CD14-positive monocyte (primary cell): ENCODE measurements around the gene SLC9B1. TPM values are rescaled to one million over a fixed set of nuclear protein-coding genes. Genes with fewer than 3 reads are reported as not detected.

Experiments
- DNase-seq, 3 donors: peaks; one replicate each; pipeline ENCODE4 v3.0.0-alpha.2; 2011 to 2022
- H2AFZ ChIP-seq: 2 replicates; pipeline ENCODE4 v1.6.0; 2012; ENCODE audit warnings: mild to moderate bottlenecking, low read depth, low read length, inconsistent platforms; ENCODE audit not compliant: insufficient read depth, poor library complexity, severe bottlenecking
- H3K27ac ChIP-seq, 2 donors: 1 replicate in 1 of 2; 2 replicates in 1 of 2; pipeline ENCODE4 v1.5.1; 2012 to 2013; ENCODE audit warnings: low read length in 2 of 2, control low read depth in 1 of 2, inconsistent platforms in 1 of 2, low read depth in 1 of 2, mild to moderate bottlenecking in 1 of 2
- H3K27me3 ChIP-seq, 2 donors: one replicate each; pipeline versions ENCODE4 v1.6.0 to v1.6.1; 2011 to 2013; ENCODE audit warnings: low read length in 2 of 2; ENCODE audit not compliant: control insufficient read depth in 2 of 2, insufficient read depth in 2 of 2
- H3K36me3 ChIP-seq, 2 donors: replicated peaks in 1 of 2; 1 replicate in 1 of 2; 2 replicates in 1 of 2; pipeline versions ENCODE4 v1.5.1 to v1.6.1; 2012 to 2013; ENCODE audit warnings: low read length in 2 of 2, control low read depth in 1 of 2, inconsistent platforms in 1 of 2, mild to moderate bottlenecking in 1 of 2; ENCODE audit not compliant: insufficient read depth in 2 of 2, control insufficient read depth in 1 of 2
- H3K4me1 ChIP-seq, 2 donors: 1 replicate in 1 of 2; 2 replicates in 1 of 2; pipeline versions ENCODE4 v1.5.1 to v1.6.1; 2012 to 2013; ENCODE audit warnings: low read length in 2 of 2, control low read depth in 1 of 2, inconsistent platforms in 1 of 2, mild to moderate bottlenecking in 1 of 2, moderate library complexity in 1 of 2; ENCODE audit not compliant: insufficient read depth in 2 of 2, control insufficient read depth in 1 of 2
- H3K4me2 ChIP-seq: replicated peaks from 2 replicates; pipeline ENCODE3; 2012; ENCODE audit warnings: low read length, moderate library complexity, mild to moderate bottlenecking; ENCODE audit not compliant: poor library complexity, severe bottlenecking; ENCODE audit errors: extremely low read depth
- H3K4me3 ChIP-seq, 3 experiments: fragments of 200-600 bp in 1 of 3; sonication (generic) in 1 of 3; replicated peaks in 1 of 3; 1 replicate in 2 of 3; 2 replicates in 1 of 3; pipeline ENCODE4 v1.5.1; 2011 to 2013; ENCODE audit warnings: low read length in 3 of 3, mild to moderate bottlenecking in 3 of 3, control low read depth in 2 of 3, low read depth in 2 of 3, inconsistent platforms in 1 of 3, moderate library complexity in 1 of 3
- H3K79me2 ChIP-seq: 2 replicates; pipeline ENCODE4 v1.6.0; 2012; ENCODE audit warnings: mild to moderate bottlenecking, control low read depth, inconsistent platforms, low read length, moderate library complexity; ENCODE audit not compliant: insufficient read depth
- H3K9ac ChIP-seq: 2 replicates; pipeline ENCODE4 v1.6.0; 2017; ENCODE audit warnings: low read length, mild to moderate bottlenecking; ENCODE audit not compliant: insufficient read depth, poor library complexity, severe bottlenecking
- H3K9me3 ChIP-seq, 2 donors: replicated peaks in 1 of 2; 1 replicate in 1 of 2; 2 replicates in 1 of 2; pipeline versions ENCODE4 v1.5.1 to v1.6.1; 2012 to 2013; ENCODE audit warnings: low read length in 2 of 2, control low read depth in 1 of 2; ENCODE audit not compliant: control insufficient read depth in 1 of 2, insufficient read depth in 1 of 2
- H4K20me1 ChIP-seq: 2 replicates; pipeline ENCODE4 v1.6.0; 2012; ENCODE audit warnings: mild to moderate bottlenecking, low read length, control low read depth, moderate library complexity; ENCODE audit not compliant: insufficient read depth
- H3K27ac Mint-ChIP-seq, 7 donors: one replicate each; pipeline ENCODE4 v1.8.0; 2020; ENCODE audit warnings: mild to moderate bottlenecking in 7 of 7, mixed read lengths in 7 of 7, moderate library complexity in 6 of 7, inconsistent platforms in 2 of 7
- H3K27me3 Mint-ChIP-seq, 3 donors: one replicate each; pipeline ENCODE4 v1.8.0; 2021 to 2022; ENCODE audit warnings: low read depth in 3 of 3, mild to moderate bottlenecking in 3 of 3, mixed read lengths in 3 of 3, moderate library complexity in 3 of 3, inconsistent platforms in 1 of 3
- H3K36me3 Mint-ChIP-seq, 2 donors: one replicate each; pipeline ENCODE4 v1.8.0; 2020; ENCODE audit warnings: mixed read lengths in 2 of 2, inconsistent platforms in 1 of 2, mild to moderate bottlenecking in 1 of 2
- H3K4me1 Mint-ChIP-seq: one replicate; pipeline ENCODE4 v1.8.0; 2020; ENCODE audit warnings: mild to moderate bottlenecking, mixed read lengths
- H3K4me3 Mint-ChIP-seq, 2 donors: one replicate each; pipeline ENCODE4 v1.8.0; 2020; ENCODE audit warnings: mild to moderate bottlenecking in 2 of 2, mixed read lengths in 2 of 2, moderate library complexity in 1 of 2
- H3K9me3 Mint-ChIP-seq, 7 donors: one replicate each; pipeline ENCODE4 v1.8.0; 2020 to 2022; ENCODE audit warnings: mixed read lengths in 7 of 7, mild to moderate bottlenecking in 6 of 7, moderate library complexity in 6 of 7, inconsistent platforms in 2 of 7
- CTCF ChIP-seq: fragments of 200-600 bp; IDR thresholded peaks from one replicate; pipeline ENCODE4 v1.8.0; 2022; ENCODE audit warnings: antibody characterized with exemption, mild to moderate bottlenecking
- WGBS: methylation state at CpG from one replicate; pipeline ENCODE4 v1.1.5; 2013; ENCODE audit warnings: missing lambda C conversion rate; ENCODE audit not compliant: insufficient coverage; 5-methylcytosine and 5-hydroxymethylcytosine counted together
- intact Hi-C, 2 donors: fragments of 100-400 bp; cut with micrococcal nuclease; formaldehyde crosslinking; loops; one replicate each; pipeline versions ENCODE4 v1.15.0 to v1.15.1; 2023
- polyA plus RNA-seq, 3 donors: library from polyadenylated mRNA; depleted of rRNA in 1 of 3; unstranded in 2 of 3; stranded (reverse) in 1 of 3; fragments of 300-500 nt in 2 of 3; fragments of >200 nt in 1 of 3; fragmentation: Illumina TruSeq in 2 of 3; gene quantifications; 1 replicate in 2 of 3; 2 replicates in 1 of 3; pipeline ENCODE4 v1.2.3, GENCODE V29; 2012 to 2021

The SLC9B1 gene
- polyA plus RNA-seq, 3 donors: 0.13 to 1.5 (median 0.47) TPM

GRCh38 chr4:103018391-103019307 lies 856 bp downstream of the SLC9B1 start:
- Histone ChIP-seq H3K9me3 (no peaks in the 10 kb centered on the region), H3K36me3 (no peaks in the 10 kb centered on the region), H3K9ac (peak overlapping the region; percentile 78), H3K27ac (peak overlapping the region in 1 of 2 donors; percentile 80), H4K20me1 (no peaks in the 10 kb centered on the region), H3K27me3 (no peaks in the 10 kb centered on the region), H3K4me1 (peaks cover 10 to 15% of the 10 kb centered on the region in 2 donors), H3K4me3 (peak overlapping the region; percentile 52 to 76 (median 75)), H2AFZ (peak overlapping the region; percentile 89), H3K4me2 (peak overlapping the region; percentile 85), H3K79me2 (no peaks in the 10 kb centered on the region)
- no peak for DNase-seq
- Mint-ChIP-seq H3K4me1 (peaks cover 16% of the 10 kb centered on the region), H3K27ac (peak overlapping the region; percentile 86 to 94 (median 92)), H3K36me3 (no peaks in the 10 kb centered on the region), H3K4me3 (peak overlapping the region; percentile 83 to 95), H3K27me3 (peaks cover 0 to 2% (median 0%) of the 10 kb centered on the region in 3 donors), H3K9me3 (no peaks in the 10 kb centered on the region)
- WGBS: 47% methylated on average over 3 of the region's 8 CpGs
- intact Hi-C loops: no loop called here
- TF ChIP-seq CTCF: no peak

- Histone ChIP-seq H3K27ac (no peak overlapping the region), H3K9ac (no peak overlapping the region), H3K36me3 (no peaks in the 10 kb centered on the region), H3K4me1 (no peaks in the 10 kb centered on the region), H3K9me3 (no peaks in the 10 kb centered on the region), H3K79me2 (no peaks in the 10 kb centered on the region), H4K20me1 (no peaks in the 10 kb centered on the region), H2AFZ (no peak overlapping the region), H3K4me3 (no peak overlapping the region), H3K4me2 (no peak overlapping the region), H3K27me3 (no peaks in the 10 kb centered on the region)
- Mint-ChIP-seq H3K36me3 (no peaks in the 10 kb centered on the region), H3K4me1 (no peaks in the 10 kb centered on the region), H3K27ac (no peak overlapping the region), H3K27me3 (peaks cover 0 to 1% (median 0%) of the 10 kb centered on the region in 3 donors), H3K9me3 (no peaks in the 10 kb centered on the region), H3K4me3 (no peak overlapping the region)
- no peak for DNase-seq
- intact Hi-C loops: no loop called here
- TF ChIP-seq CTCF: no peak
These were observed 7.0 kb downstream of the SLC9B1 start for GRCh38 chr4:103012551-103012950.
